Mammary epithelial cell (primary cell): Measurements from ENCODE around the gene LDLRAD4.

Source experiments
- CTCF ChIP-seq, 2 donors: IDR thresholded peaks in 1 of 2; conservative IDR thresholded peaks in 1 of 2; 2 replicates each; pipeline ENCODE4 v1.5.1; 2011 to 2012; ENCODE audit warnings: inconsistent platforms in 2 of 2, low read length in 2 of 2, mild to moderate bottlenecking in 2 of 2, control low read depth in 1 of 2, low read depth in 1 of 2; ENCODE audit not compliant: insufficient read depth in 1 of 2; ENCODE audit errors: extremely low read depth in 1 of 2
- EZH2 ChIP-seq: IDR thresholded peaks from 2 replicates; pipeline ENCODE4 v1.6.1; 2012; ENCODE audit warnings: low read length, inconsistent platforms, borderline replicate concordance

DNA sequence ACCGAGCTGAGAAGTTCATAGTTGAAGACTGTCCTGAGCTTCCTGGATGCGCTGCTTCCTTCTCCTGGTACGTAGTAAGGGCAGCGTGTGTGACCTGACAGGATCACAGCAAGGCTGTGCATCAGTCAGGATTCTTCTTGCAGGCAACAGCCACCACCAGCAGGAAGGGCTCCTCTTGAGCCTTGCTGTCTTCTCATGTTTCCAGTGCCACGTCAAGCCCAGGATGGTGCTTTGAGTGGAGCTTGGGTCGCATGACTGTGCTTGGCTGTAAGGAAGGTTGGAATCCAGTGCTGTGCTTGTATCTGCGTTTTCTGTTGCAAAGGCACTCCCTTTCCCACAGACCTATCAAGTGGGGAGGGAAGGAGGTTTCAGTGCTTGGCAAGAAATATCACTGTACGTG lies 194.3 kb downstream of the LDLRAD4 start:
- TF ChIP-seq CTCF (conservative IDR thresholded peaks at IDR 0.05 in 1 of 2, IDR thresholded peaks at IDR 0.05 in 1 of 2; ENCODE audit: extremely low read depth in 1 of 2, insufficient read depth in 1 of 2, low read depth in 1 of 2, low read length in 2 of 2), result no peak
- no peak for TF ChIP-seq EZH2
